Measurements from ENCODE around the gene FAAP20. TPM values are rescaled to one million over a fixed set of nuclear protein-coding genes. Genes with fewer than 3 reads are reported as not detected.

Gene FAAP20
- total RNA-seq (ENCODE audit: low replicate concordance) = 5.4 and 20.1 TPM in 2 replicates

GRCh38 chr1:2194319-2194897 is at the start of gene FAAP20:
Gene FAAP20, minus strand, starts transcription at chr1:2194772. Its CDS starts 23 bp downstream, at chr1:2194749.

GRCh38 chr1:2228157-2228594 is 33.6 kb upstream of the FAAP20 start, which contains the start of gene SKI:
Gene SKI, plus strand, starts transcription at chr1:2228319. Its CDS starts 448 bp downstream, at chr1:2228767.

Other genes with a start within 250 kb of the FAAP20 start
- gene CFAP74, start 191.0 kb downstream of the FAAP20 start, total RNA-seq (ENCODE audit: low replicate concordance) = not detected in 2 replicates
- 0.12 TPM in 1 of 2 replicates, not detected in the other for gene GABRD, start 175.4 kb downstream of the FAAP20 start, total RNA-seq (ENCODE audit: low replicate concordance)
- gene PRKCZ, start 144.4 kb downstream of the FAAP20 start, total RNA-seq (ENCODE audit: low replicate concordance) = 0.60 and 9.1 TPM in 2 replicates
- gene SKI, start 33.5 kb upstream of the FAAP20 start, total RNA-seq (ENCODE audit: low replicate concordance) = 6.8 and 22.7 TPM in 2 replicates
- gene MORN1, start 196.8 kb upstream of the FAAP20 start, total RNA-seq (ENCODE audit: low replicate concordance) = 7.5 and 15.1 TPM in 2 replicates
- gene RER1, start 197.1 kb upstream of the FAAP20 start, total RNA-seq (ENCODE audit: low replicate concordance) = 80.2 and 128 TPM in 2 replicates
- 24.5 and 32.2 TPM in 2 replicates for gene PEX10, start 217.8 kb upstream of the FAAP20 start, total RNA-seq (ENCODE audit: low replicate concordance)

Data from smooth muscle cell of the coronary artery (primary cell).